GM10266 (cell line): ENCODE data around the gene OGA.
"Not testable (repeated sequence)": the region's sequence is repeated elsewhere in the genome, so short reads cannot be mapped to it uniquely, and the experiment has no call there.

Source experiments
- DNase-seq: peaks from one replicate; pipeline ENCODE4 v3.0.0; 2012; ENCODE audit errors: extremely low spot score
- TF ChIP-seq, protein P1 (sequence below): IDR thresholded peaks from 2 replicates; pipeline ENCODE4 v1.5.1; 2012; ENCODE audit warnings: mild to moderate bottlenecking, low read depth; ENCODE audit not compliant: control insufficient read depth, insufficient read depth; ENCODE audit errors: missing control alignments

Gene OGA

DNA sequence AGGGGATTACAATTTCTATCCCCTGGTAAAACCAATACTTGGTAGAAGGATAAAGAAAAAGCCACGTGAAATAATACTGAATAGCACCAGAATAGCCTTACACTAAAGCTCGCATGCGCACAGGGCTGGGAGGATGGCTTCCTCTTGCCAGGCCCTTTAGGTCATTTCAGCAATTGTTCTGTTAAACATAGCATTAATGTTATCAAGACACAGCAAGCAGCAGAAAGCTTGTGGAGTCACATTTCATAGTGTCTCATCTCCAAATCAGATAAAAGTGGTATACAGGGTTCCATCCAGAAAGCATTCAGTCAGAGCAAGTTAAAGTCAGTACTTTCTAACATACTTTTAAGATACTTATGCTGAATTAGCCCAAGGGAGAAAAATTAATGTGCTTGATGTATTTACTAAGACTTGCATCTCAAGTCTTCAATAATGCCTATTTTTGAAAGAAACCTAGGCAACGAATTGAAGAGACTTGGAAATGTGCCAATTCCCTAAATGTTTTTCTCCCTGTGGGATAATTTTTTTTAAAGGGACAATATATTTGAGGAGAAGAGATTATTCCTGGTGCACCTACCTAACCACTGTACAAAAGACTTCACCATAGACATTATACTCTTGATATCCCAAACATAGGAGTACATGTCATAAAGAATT lies 20.7 kb downstream of the OGA start:
- no peak for DNase-seq
- TF ChIP-seq, protein P1, sequence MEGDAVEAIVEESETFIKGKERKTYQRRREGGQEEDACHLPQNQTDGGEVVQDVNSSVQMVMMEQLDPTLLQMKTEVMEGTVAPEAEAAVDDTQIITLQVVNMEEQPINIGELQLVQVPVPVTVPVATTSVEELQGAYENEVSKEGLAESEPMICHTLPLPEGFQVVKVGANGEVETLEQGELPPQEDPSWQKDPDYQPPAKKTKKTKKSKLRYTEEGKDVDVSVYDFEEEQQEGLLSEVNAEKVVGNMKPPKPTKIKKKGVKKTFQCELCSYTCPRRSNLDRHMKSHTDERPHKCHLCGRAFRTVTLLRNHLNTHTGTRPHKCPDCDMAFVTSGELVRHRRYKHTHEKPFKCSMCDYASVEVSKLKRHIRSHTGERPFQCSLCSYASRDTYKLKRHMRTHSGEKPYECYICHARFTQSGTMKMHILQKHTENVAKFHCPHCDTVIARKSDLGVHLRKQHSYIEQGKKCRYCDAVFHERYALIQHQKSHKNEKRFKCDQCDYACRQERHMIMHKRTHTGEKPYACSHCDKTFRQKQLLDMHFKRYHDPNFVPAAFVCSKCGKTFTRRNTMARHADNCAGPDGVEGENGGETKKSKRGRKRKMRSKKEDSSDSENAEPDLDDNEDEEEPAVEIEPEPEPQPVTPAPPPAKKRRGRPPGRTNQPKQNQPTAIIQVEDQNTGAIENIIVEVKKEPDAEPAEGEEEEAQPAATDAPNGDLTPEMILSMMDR: no peak

DNA sequence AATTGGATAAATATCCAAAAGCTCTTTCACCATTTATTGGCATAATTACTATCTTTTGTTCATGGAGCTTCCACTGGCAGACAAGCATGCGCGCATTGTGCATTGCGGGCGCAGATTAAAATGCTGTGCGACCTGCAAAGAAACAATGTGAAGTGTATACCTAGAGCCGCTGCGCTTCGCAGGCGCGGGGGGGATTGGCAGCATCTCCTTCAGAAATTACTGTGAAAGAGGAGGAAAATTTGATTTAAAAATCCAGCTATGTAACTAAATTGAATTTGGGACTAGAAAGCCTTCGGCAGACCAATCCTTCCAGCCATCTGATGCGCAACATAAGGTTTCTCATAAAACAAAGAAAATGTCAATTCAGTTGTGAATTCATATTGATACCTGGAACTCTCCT lies 24.7 kb downstream of the OGA start:
- TF ChIP-seq, protein P1: no peak

GRCh38 chr10:101789686-101790085 lies 28.6 kb downstream of the OGA start:
- TF ChIP-seq, protein P1: no peak
- no peak for DNase-seq

More for the DNA sequence above, 24.7 kb downstream of the OGA start:
- DNase-seq: no peak

DNA sequence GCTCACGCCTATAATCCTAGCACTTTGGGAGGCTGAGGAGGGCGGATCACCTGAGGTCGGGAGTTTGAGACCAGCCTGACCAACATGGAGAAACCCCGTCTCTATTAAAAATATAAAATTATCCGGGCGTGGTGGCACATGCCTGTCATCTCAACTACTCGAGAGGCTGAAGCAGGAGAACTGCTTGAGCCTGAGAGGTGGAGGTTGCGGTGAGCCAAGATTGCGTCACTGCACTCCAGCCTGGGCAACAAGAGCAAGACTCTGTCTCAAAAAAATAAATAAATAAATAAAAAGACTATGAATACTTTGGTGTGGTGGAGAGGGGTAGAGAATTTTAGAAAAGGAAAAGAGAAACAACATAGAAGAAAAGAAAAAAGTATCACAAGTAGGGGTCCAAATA lies 29.0 kb downstream of the OGA start:
- not testable (repeated sequence) for DNase-seq

GRCh38 chr10:101785801-101786200 lies 32.4 kb downstream of the OGA start:
- DNase-seq: no peak
- TF ChIP-seq, protein P1: no peak

GRCh38 chr10:101784558-101784957 lies 33.7 kb downstream of the OGA start:
- TF ChIP-seq, protein P1: no peak
- no peak for DNase-seq

GRCh38 chr10:101783736-101784118 lies 34.5 kb downstream of the OGA start:
- no peak for DNase-seq
- TF ChIP-seq, protein P1: no peak
